Activated T-cell treated with anti-CD3 and anti-CD28 coated beads for 48 hours (primary cell): ENCODE data around the gene WNT11.
A peak's percentile ranks its signal among the peaks of the same experiment; 100 is the strongest.

Experiments used
- DNase-seq: peaks from one replicate; pipeline ENCODE4 v3.0.0-alpha.2; 2020; ENCODE audit warnings: low read depth

The WNT11 gene

DNA sequence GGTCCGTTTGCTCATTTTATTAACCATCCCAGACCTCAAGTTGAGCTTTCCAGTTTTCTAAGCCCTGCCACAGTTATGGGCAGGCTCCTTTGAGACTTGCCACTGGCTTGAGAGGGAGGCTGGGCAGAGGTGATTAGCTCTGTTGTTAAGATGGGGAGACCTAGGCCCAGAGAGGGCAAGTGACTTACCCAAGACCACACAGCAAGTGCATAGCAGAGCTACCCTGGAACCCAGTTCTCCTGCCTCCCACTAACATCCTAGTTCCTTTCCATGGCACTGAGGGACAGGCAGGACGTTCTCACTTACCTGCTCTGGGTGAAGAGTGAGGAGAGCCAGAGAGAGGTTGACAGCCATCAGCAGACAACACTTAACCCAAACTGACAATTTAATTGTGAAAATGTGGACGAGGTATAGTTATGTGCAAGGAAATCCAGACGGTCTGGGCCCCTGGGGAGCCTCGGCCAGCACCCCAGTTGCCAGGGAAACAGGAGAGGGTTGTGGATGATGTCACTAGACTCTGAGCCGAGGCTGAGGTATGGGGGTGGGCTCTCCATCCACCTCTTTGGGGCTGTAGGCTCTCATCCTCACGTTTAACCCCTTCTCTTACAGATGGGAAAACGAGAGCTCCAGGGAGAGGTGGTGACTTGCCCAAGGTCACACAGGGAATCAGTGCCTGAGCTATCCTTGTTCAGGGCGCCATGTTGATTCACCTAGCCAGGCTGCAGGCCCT lies 12.3 kb upstream of the WNT11 start:
- DNase-seq: no peak

DNA sequence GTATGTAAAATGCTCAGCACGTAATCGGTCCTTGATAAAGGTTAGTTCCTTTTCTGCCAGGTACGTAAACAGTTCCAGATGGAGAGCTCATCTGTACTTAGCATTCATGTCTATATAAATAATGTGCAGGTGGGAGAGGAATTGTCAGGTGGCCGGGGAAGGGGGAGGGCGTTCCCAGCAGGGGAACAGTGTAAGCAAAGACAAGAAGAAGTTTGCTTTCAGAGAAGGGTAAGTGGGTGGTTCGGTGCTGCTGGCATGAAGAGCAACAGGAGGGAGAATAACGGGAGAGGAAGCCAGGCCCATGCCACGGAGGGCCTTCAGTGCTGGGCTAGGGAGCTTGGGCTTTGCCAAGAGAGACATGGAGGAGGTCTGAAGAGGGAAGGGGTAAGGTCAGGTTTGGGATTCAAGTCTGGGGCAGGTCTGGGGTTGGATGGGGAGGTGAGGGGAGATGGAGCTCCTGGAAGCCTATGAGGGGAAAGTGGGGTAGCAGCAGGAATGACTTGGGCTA lies 11.4 kb upstream of the WNT11 start:
- DNase-seq: no peak

DNA sequence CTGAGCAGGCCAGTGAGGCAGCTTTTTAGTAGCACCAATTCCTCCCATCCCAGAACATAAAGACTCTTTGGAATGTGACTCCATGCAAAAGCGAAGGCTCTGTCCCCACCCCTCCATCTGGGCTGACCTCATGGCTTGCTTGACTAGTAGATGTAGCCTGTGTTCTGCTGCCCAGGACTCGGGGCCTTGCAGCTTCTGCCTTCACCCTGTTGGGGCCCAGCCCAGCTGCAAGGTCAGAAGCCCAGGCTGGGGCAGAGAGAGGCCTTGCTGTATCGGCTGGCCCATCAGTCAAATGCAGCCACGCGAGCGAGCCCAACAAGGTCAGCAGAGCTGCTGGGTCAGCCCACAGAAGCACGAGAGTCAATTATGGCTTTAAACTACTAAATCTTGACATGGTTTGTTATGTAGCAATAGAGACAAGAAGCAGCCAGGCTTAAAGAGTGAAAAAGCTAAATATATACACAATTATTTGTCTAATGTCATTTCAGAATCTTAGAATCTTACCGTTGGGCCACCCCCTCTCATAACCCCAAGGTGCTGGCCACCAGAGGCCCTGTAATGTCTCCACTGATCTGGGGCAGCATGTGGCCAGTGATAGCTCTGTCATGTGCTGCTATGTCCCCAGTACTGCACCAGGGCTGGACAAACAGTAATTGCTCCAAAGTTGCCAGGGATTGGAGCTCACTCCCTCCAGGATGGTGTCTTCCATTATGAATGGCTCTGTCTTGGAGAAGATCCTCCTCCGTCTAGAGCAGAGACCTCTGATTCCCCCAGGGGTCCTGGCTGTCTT lies 10.4 kb upstream of the WNT11 start:
- DNase-seq: no peak

DNA sequence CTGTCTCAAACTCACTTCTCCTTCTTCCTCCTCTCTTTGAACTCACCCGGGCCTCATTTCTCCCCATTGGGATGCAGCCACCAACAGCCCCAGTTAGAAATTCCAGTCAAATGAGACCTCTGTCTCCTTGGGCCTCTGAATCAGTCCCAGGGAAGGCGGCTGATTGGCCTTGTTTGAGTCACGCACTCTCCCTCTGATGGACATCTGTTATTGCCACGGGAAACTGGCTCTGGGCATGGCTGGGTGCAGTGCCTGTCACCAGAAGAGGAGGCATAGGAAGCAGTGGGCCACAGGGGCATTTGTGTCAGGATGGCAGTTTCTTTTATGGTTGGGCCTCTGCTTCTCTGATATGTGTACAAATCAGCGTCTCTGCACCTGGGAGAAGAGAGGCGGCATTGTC lies 9.6 kb upstream of the WNT11 start:
- no peak for DNase-seq

DNA sequence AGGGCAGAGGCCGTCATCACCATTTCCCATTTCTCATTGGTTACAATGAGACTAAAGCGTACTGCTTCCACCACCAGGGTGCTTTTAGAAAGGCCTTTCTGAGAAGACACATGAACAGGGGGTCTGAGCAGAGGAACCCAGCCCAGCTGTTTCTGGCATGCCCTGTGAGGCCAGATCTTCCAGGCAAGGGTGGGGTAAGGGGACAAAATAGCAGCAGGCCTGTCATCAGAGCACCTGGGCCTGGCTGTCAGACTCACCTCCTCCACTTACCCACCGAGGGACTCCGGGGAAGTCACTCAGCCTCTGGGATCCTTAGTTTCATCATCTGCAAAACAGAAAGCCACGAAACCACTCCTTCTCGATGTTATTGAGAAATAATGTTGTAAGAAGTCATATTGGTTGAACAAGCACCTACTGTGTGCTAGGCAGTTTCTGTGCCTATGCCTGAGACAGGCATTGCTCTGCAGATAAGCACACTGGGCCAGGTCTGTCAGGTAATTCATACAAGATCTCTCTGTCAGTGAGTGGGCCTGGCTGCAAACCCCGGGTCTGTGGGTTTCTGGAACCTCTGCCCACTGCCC lies 8.8 kb upstream of the WNT11 start:
- DNase-seq: no peak

DNA sequence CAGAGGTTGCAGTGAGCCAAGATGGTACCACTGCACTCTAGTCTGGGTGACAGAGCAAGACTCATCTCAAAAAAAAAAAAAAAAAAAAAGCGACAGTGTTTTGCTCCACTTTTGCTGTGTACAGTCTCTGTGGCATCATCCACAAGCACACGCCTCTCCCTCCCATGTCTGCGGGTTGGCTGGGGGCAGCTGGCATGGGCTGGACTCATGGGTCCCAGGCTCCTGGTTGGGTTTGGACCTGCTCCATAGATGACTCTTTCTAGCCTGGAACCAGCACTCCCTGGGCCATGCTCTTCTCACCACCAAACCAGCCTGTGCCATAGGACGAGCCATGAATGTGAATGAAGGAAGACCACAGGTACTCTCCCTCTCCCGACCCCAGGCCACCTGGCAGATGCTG lies 7.9 kb upstream of the WNT11 start:
- DNase-seq: no peak

DNA sequence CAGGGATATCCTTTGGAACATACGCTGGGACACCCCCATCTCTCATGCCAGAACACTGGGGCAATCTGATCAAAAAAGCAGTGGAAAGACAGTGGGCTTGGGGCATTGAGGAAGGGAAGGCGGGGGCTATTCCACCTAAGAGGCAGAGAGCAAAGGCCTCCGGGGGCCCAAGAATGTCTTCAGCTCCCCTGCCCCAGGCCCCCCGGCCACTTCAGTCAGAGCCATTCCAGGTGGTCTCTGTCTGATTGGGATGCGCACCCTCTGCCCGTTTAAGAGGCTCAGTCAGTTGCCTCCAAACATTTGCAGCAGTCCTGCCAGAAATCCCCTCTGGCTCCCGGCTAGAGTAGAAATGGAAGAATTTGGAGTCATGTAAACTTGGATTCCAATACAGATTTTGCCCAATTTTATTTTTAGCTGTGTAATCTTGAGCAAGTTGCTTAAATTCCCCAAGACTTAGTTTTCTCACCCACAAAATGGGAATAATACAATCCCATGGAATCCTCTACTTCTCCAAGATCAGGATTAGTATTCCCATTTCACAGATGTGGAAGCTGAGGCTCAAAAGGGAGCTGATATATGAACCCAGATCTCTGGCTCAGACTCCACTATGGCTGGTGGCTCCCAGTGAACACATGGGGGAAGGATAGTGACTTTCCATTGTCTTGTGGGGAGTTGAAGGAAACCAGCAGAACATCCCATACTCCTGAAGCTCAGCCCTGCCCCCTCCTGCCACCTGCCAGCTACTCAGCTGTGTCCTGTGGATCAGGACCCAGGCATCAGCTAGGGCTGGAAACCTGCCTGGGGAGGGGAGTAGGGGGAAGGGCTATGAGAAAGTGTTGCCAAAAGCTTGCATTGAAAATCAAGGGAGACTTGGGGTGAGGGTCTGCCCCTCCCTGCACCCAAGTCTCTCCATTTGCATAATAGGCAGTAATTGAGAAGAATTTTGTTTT lies 6.1 kb upstream of the WNT11 start:
- no peak for DNase-seq

GRCh38 chr11:76210931-76211851 lies 4.9 kb upstream of the WNT11 start:
- no peak for DNase-seq

GRCh38 chr11:76209973-76210930 lies 4.0 kb upstream of the WNT11 start:
- DNase-seq: no peak

DNA sequence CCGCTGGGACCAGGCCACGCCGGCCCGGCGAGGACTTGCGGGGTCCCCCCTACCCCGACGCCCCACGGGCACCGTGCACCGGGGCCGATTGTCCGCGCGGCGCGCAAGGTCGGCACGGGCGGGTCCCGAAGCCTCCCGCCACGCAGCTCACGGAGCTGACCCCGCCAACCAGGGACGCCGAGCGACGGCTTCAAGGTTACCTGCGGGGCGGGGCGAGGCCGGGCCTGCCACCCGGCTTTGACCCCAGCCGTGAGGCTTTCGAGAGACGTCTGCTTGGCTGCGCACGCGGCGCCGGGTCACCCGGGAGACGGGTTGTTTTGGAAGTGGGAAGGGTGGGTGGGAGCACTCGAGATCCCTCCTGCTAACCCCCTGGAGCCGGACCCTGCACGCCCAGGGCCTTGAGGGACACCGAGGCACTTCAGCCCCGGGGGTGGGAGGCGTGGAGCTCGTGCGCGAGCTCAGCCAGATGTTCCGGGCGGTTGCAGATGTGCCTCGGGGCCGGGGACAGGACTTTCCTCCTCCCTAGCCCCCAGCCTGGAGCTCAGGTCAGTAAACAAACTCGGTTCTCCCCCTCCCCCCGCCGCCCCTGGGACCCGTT lies 3.2 kb upstream of the WNT11 start:
- DNase-seq: no peak

DNA sequence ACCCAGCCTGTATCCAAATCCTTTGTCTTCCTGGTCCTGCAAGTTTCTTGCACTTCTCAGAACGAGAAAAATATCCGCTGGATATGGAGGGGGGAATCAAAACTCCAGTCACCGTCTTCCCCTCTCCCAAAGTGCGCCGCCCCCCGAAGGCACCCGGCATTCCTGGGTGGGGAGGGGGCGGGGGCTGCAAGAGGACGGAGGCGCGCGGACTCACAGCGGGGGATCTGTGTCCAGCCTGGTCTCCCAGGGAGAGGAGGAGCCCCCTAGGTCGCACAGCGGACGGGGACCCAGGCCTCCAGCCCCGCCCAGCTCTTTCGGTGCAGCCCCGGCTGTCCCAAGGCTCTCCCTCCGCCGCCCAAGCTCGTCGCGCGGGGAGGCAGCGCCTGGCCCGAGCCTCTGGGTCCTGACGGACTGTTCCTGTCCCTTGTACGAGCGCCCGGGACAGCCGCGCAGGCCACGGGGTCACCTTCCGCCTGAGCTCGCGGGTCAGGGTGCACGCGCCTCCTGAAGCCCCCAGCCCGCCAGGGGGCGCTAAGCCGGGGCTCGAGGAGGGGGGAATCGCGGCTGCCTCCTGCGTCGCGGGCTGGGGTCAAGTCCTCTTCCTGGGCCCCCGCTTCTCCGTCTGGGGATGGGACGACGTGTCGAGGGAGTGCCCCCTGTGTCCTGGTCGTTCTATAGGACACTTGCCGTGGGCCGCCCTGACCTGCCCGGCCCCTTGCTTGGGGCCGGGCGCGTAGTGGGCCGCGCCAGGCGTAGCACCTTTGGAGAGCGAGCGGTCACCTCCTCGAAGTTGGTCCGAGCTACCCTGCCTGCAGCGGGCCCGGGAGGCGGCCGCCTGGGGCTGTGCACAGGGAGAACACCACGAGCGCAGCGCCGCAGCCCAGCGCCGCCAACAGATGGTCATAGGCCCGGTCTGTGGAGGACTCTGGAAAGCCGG lies 2.4 kb upstream of the WNT11 start:
- DNase-seq: peak; percentile 78

GRCh38 chr11:76207642-76208401 lies 1.5 kb upstream of the WNT11 start:
- peak; percentile 79 for DNase-seq

GRCh38 chr11:76206077-76206326 lies 300 bp downstream of the WNT11 start:
- no peak for DNase-seq

DNA sequence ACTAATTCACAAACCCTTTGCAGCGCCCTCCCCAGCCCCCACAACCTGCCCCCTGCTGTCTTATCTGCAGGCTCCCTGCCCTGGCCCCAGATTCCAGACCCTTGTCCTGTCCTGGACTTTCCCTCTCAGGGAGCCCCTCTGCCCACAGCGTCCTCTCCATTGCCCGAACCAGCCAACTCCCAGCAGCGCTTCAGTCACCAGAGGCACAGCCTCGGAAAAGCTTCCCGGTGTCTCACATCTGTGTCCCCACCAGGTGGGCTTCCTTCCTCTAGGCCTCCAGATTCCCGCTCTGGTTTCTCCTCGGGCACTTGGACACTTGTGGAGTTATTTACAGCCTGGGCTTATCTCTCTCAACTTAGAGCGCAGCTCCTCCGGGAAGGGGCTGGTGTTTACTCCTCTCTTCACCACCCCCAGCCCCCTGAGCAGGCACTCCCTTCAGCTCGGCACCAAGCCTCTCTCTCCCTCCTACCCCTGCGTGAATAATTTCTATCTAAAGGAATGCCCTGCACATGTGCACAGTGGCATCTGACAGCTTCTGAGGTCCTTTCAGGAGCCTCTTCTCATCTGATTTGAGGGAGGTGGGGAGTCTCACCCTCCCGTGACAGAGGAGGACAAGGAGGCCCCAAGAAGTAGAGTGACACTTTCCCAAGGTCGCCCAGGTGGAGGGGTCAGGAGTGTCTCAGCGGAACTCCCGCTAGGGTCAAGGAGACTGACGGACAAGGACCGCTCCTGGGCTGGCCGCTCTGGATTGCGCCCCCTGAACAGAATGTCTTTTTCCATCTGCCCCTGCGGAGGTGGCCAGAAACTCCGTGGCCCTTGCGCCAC lies 838 bp downstream of the WNT11 start:
- no peak for DNase-seq

DNA sequence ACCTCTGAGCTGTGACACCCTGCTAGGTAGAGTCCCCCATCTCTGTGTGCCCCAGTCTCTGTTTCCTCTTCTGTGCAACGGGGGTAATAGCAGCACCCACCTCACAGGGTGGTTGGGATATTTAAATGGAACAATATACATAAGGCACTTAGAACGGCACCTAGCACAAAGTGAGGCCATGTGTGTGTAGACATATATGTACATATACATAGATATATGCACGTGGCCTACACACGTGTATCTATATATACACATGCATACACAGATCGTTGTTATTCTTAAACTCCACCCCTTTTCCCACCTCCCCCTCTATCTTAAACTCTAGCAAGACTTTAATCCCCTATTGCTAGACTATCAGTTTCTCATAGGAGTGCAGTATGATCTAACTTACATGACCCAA lies 2.4 kb downstream of the WNT11 start:
- no peak for DNase-seq

DNA sequence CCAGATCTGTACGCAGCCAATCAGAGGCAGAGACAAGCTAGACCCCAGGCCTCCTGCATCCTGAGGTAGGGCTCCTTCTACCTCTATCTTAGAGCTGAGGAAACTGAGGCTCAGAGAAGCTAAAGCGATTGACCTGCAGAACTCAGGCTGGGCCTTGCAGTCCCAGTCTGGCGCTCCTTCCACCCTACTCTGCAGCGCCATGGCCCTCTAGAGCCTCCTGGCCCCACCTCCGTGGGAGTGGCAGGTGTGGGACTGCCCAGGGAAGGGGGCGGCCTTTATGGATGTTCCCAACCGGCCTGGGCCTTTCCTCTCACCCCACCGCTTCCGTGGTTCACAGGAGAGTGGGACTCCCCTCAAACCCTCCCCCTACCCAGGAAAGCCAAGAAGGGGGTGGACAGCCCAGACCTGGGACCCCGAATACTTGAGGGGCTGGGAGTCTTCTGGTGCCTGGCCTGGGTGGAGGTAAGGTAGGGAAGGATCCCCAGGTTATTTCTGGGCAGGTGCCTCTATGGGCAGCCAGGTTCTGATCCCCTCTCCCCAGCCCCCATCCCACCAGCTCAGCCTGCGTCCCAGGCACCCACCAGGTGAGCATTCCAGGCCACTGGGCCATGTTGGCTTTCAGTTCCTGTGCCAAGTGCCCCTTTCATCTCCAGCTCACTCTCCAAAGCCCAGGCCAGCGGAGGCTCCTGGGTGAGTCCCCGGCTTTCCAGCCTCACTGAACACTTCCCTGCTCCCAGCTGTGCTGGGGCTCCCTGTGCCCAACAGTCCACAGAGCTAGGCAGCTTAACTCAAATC lies 3.0 kb downstream of the WNT11 start:
- DNase-seq: no peak
